T-helper 9 cell (primary cell): ENCODE measurements around the gene ST3GAL4.

ENCODE experiments used
- DNase-seq: peaks from one replicate; pipeline ENCODE4 v3.0.0-alpha.2; 2020

The ST3GAL4 gene

DNA sequence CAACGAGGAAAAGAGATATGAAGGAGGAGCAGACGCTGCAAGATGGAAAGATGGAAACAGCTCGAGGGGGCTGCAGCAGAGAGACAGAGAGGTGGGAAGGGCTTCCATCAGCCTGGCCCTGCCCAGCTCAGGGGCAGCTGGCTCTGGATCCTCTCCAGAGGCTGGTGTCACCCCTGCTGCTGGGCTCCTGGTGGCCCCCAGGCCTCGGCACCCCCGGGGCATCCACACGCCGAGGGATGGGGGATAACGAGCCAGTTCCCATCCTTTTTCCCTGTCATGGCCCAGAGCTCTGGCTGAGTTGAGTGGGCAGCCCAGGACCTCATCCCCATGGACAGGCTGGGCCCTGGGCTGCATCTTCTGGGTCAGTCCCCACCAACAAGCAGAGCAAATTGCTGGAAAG, 102.3 kb downstream of the ST3GAL4 start:
- no peak for DNase-seq

DNA sequence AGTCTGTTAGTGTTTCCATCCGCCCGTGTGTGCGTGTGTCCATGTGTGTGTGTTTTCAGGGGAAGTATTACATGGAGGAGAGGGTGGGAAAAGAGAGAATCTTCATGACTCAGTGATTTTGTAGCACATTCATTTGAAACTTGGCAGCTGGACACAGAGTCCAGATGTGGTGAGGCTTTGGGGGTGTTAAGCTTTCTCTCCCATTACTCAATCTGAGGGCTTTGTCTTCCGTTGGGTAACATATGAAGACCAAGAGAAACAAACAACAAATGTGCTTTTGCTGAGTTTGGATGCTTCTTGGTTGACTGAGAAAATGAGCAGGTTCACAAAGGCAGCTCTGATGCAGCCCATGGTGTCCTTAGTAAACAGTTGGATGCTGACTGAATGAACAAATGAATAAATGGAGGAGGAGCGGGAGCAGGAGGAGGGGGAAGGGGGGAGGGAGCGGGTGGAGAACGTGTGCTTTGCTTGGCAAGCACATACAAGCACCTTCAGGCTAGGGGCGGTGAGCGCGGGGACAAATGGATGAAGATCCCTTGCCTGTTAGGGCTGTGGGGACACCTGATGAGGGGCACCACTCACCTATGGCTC, 104.3 kb downstream of the ST3GAL4 start:
- no peak for DNase-seq

DNA sequence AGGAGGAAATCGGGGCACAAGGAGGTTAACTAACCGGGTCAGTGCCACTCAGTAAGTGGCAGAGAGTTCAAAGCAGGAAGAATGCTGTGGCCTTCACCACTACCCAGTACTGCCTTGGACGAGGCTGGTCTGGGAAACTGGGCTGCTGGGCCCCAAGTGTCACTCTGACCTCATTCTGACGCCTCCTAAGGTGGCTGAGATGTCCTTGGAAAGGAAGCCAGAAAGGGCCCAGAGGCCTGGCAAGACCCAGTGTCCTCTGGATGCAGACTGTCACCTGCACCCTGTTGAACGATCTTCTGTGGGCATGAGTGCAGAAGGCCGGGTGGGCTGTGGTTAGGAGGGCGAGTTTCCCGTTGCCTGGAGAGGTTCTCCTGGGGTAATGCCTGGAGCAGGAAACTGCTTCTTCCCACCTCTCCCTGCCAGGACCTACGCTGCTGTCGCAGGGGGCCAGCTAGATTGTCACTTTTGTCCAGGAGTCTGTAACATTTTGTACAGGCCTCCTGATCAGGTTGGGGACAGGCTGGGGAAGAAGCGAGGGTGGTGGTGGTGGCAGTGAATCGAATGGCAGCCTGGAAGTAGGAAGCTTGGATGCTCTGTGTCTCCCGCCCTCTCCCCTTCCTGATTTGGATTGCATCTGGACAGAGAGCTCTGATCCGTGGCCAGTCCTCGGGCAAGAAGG, 105.1 kb downstream of the ST3GAL4 start:
- DNase-seq, result no peak

DNA sequence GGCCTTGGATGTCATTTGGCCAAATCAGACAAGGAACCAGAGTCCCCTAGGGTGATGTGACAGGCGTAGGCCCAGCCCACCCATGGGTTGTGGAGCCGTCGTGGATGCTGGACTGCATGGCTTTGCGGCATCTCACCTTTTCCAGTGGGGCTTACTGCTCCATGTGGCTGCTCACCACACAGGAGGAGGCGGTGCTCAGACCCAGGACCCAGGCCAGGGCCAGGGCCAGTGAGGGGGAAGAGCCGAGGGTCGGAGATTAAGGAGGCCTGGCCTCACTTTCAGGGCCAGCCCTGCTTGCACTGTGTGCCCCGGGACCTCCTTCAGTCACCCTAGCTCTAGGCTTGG, 105.6 kb downstream of the ST3GAL4 start:
- DNase-seq, result no peak

DNA sequence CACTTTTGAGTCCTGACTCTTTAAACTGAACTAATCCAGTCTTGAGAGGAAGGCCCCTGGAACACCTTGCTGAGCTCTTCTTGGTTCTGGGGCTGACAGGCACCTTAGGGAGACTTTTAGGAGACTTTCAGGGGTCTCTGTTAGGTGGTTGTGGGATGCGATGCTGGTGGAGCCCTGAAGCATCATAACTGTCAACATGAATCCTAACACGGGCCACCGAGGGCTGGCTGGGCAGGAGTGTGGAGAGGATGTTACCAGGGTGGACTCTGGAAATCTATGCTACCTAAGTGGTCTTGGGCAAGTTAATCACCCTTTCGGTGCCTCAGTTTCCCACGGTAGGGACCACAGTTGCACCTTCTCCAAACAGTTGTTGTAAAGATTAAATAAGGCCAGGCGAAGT, 106.5 kb downstream of the ST3GAL4 start:
- DNase-seq, result no peak

DNA sequence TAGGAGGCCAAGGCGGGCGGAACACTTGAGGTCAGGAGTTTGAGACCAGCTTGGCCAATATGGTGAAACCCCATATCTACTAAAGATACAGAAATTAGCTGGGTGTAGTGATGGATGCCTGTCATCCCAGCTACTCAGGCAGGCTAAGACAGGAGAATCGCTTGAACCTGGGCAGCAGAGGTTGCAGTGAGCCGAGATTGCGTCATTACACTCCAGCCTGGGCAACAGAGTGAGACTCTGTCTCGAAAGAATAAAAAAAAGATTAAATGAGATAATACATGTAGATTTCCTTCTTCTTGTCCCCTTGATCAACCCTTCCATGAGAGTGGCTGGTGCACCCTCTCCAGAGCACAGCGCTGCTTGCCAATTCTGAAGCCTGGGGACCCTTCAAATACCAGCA, 106.9 kb downstream of the ST3GAL4 start:
- no peak for DNase-seq
